H1 (cell line): ENCODE measurements around the gene MGMT. TPM values are rescaled to one million over a fixed set of nuclear protein-coding genes. Genes with fewer than 3 reads are reported as not detected.

Experiments
- CTCF ChIA-PET: fragments of 300-600 bp; sonication (Branson Sonifier 250); formaldehyde crosslinking; loops from one replicate; lab custom pipeline; 2021; ENCODE audit not compliant: partially characterized antibody; lab: Charles Lee
- POLR2A ChIA-PET: fragments of 300-600 bp; sonication (Branson Sonifier 250); formaldehyde crosslinking; loops from one replicate; lab custom pipeline; 2021; ENCODE audit warnings: inconsistent platforms; ENCODE audit not compliant: partially characterized antibody; lab: Charles Lee
- DNase-seq, 2 experiments: peaks; one replicate each; pipeline versions ENCODE4 v3.0.0 to v3.0.0-alpha.2; 2010 to 2022; ENCODE audit warnings: low spot score in 2 of 2, low read depth in 1 of 2, mixed read lengths in 1 of 2
- FAIRE-seq: peaks from 2 replicates; lab custom pipeline; 2011; peaks lifted over from hg19 to GRCh38; lab: Jason Lieb, UNC
- H2AFZ ChIP-seq: 2 replicates; pipeline ENCODE4 v1.8.1; 2012; ENCODE audit warnings: low read length, inconsistent platforms
- H2AK5ac ChIP-seq: 2 replicates; pipeline ENCODE4 v1.6.1; 2013; ENCODE audit warnings: low read depth, low read length
- H2BK120ac ChIP-seq: replicated peaks from 2 replicates; pipeline ENCODE3; 2013; ENCODE audit warnings: low read depth, low read length, inconsistent platforms
- H2BK12ac ChIP-seq: 2 replicates; pipeline ENCODE4 v1.6.1; 2013; ENCODE audit warnings: low read depth, low read length
- H2BK15ac ChIP-seq: 2 replicates; pipeline ENCODE4 v1.6.1; 2013; ENCODE audit warnings: low read length
- H2BK20ac ChIP-seq: 2 replicates; pipeline ENCODE4 v1.6.1; 2013; ENCODE audit warnings: low read length
- H2BK5ac ChIP-seq: 2 replicates; pipeline ENCODE4 v1.6.1; 2013; ENCODE audit warnings: low read depth, low read length
- H3K14ac ChIP-seq: 2 replicates; pipeline ENCODE4 v1.6.1; 2013; ENCODE audit warnings: inconsistent platforms; ENCODE audit not compliant: insufficient read length
- H3K18ac ChIP-seq: 2 replicates; pipeline ENCODE4 v1.6.1; 2013; ENCODE audit warnings: low read length; ENCODE audit errors: extremely low read depth
- H3K23ac ChIP-seq: 2 replicates; pipeline ENCODE4 v1.6.1; 2013; ENCODE audit warnings: inconsistent platforms; ENCODE audit not compliant: insufficient read length
- H3K23me2 ChIP-seq: 2 replicates; pipeline ENCODE4 v1.6.1; 2013; ENCODE audit warnings: low read depth, low read length
- H3K27ac ChIP-seq: 2 replicates; pipeline ENCODE4 v1.6.1; 2011; ENCODE audit warnings: low read depth, low read length, inconsistent platforms
- H3K27me3 ChIP-seq, 4 experiments: replicated peaks in 1 of 4; 1 replicate in 1 of 4; 2 replicates in 3 of 4; pipeline versions ENCODE4 v1.6.1 to v1.8.1; 2011 to 2013; ENCODE audit warnings: low read length in 3 of 4, mild to moderate bottlenecking in 3 of 4, inconsistent platforms in 2 of 4, mixed read lengths in 2 of 4, moderate library complexity in 1 of 4; ENCODE audit not compliant: control insufficient read depth in 3 of 4, insufficient read depth in 3 of 4; ENCODE audit errors: extremely low read depth in 1 of 4
- H3K36me3 ChIP-seq, 4 experiments: 2 replicates each; pipeline versions ENCODE4 v1.6.1 to v1.8.1; 2011 to 2013; ENCODE audit warnings: mild to moderate bottlenecking in 4 of 4, low read length in 3 of 4, moderate library complexity in 2 of 4, control low read depth in 1 of 4, inconsistent platforms in 1 of 4; ENCODE audit not compliant: insufficient read depth in 4 of 4, control insufficient read depth in 2 of 4
- H3K4ac ChIP-seq: replicated peaks from 2 replicates; pipeline ENCODE3; 2013; ENCODE audit warnings: low read length, low read depth, mixed read lengths, inconsistent platforms; ENCODE audit not compliant: insufficient read length
- H3K4me1 ChIP-seq, 4 experiments: replicated peaks in 1 of 4; 1 replicate in 1 of 4; 2 replicates in 3 of 4; pipeline versions ENCODE4 v1.6.1 to v1.8.1; 2011 to 2013; ENCODE audit warnings: low read length in 3 of 4, inconsistent platforms in 2 of 4, mixed read lengths in 1 of 4; ENCODE audit not compliant: insufficient read depth in 4 of 4, control insufficient read depth in 3 of 4
- H3K4me2 ChIP-seq, 2 experiments: 2 replicates each; pipeline versions ENCODE4 v1.6.1 to v1.8.1; 2011 to 2013; ENCODE audit warnings: low read depth in 2 of 2, low read length in 2 of 2, control low read depth in 1 of 2, inconsistent platforms in 1 of 2, mild to moderate bottlenecking in 1 of 2; ENCODE audit not compliant: insufficient read depth in 1 of 2
- H3K4me3 ChIP-seq, 4 experiments: fragments of 200-600, 300-600 bp in 1 of 4; sonication (generic), shearing (Covaris generic), sonication (Bioruptor Twin) in 1 of 4; 2 replicates each; pipeline versions ENCODE4 v1.5.1 to v1.8.1; 2011 to 2016; ENCODE audit warnings: low read length in 4 of 4, low read depth in 3 of 4, control low read depth in 2 of 4, inconsistent platforms in 2 of 4, mild to moderate bottlenecking in 2 of 4, mixed read lengths in 1 of 4, moderate library complexity in 1 of 4; ENCODE audit not compliant: insufficient read depth in 2 of 4; ENCODE audit errors: extremely low read depth in 1 of 4
- H3K56ac ChIP-seq: replicated peaks from 2 replicates; pipeline ENCODE3; 2013; ENCODE audit warnings: low read depth, mild to moderate bottlenecking, mixed read lengths, low read length, inconsistent platforms; ENCODE audit not compliant: insufficient read length
- H3K79me1 ChIP-seq: 2 replicates; pipeline ENCODE4 v1.6.1; 2013; ENCODE audit warnings: low read depth, low read length, control low read depth
- H3K79me2 ChIP-seq, 2 experiments: 2 replicates each; pipeline versions ENCODE4 v1.6.1 to v1.8.1; 2012 to 2013; ENCODE audit warnings: low read length in 2 of 2, mild to moderate bottlenecking in 2 of 2, inconsistent platforms in 1 of 2; ENCODE audit not compliant: insufficient read depth in 2 of 2, control insufficient read depth in 1 of 2
- H3K9ac ChIP-seq, 4 experiments: replicated peaks in 1 of 4; 1 replicate in 1 of 4; 2 replicates in 3 of 4; pipeline versions ENCODE4 v1.6.1 to v1.8.1; 2011 to 2013; ENCODE audit warnings: low read depth in 3 of 4, low read length in 3 of 4, control low read depth in 2 of 4, mild to moderate bottlenecking in 2 of 4, moderate library complexity in 2 of 4, inconsistent platforms in 1 of 4; ENCODE audit errors: extremely low read depth in 1 of 4
- H3K9me3 ChIP-seq, 2 experiments: 2 replicates each; pipeline versions ENCODE4 v1.6.1 to v1.8.1; 2012 to 2013; ENCODE audit warnings: mild to moderate bottlenecking in 2 of 2, moderate library complexity in 2 of 2, control low read depth in 1 of 2, inconsistent platforms in 1 of 2, low read depth in 1 of 2, low read length in 1 of 2, mixed read lengths in 1 of 2; ENCODE audit not compliant: insufficient read depth in 2 of 2
- H4K20me1 ChIP-seq, 2 experiments: replicated peaks in 1 of 2; 2 replicates each; pipeline versions ENCODE3 to v1.8.1; 2011 to 2013; ENCODE audit warnings: inconsistent platforms in 2 of 2, low read length in 2 of 2, mild to moderate bottlenecking in 1 of 2; ENCODE audit not compliant: insufficient read depth in 2 of 2, control insufficient read depth in 1 of 2
- H4K5ac ChIP-seq: 2 replicates; pipeline ENCODE4 v1.6.1; 2013; ENCODE audit warnings: low read length, low read depth, mixed read lengths, inconsistent platforms; ENCODE audit not compliant: insufficient read length
- H4K8ac ChIP-seq: 2 replicates; pipeline ENCODE4 v1.8.0; 2013; ENCODE audit warnings: mild to moderate bottlenecking, moderate library complexity, low read length, inconsistent platforms; ENCODE audit not compliant: insufficient read depth; ENCODE audit errors: extremely low read depth
- H4K91ac ChIP-seq: replicated peaks from 2 replicates; pipeline ENCODE3; 2013; ENCODE audit warnings: low read length, mixed read lengths, inconsistent platforms; ENCODE audit not compliant: insufficient read length
- CTCF ChIP-seq, 3 experiments: IDR thresholded peaks; 1 replicate in 2 of 3; 2 replicates in 1 of 3; pipeline versions ENCODE4 v1.5.1 to v1.6.1; 2011; ENCODE audit warnings: low read length in 3 of 3, mild to moderate bottlenecking in 3 of 3, inconsistent platforms in 2 of 3, low read depth in 1 of 3, moderate library complexity in 1 of 3; ENCODE audit not compliant: insufficient read depth in 1 of 3; ENCODE audit errors: control extremely low read depth in 1 of 3
- KDM5A ChIP-seq: fragments of 200-600 bp; IDR thresholded peaks from 2 replicates; pipeline ENCODE4 v1.7.1; 2012; ENCODE audit warnings: mild to moderate bottlenecking, low read length, inconsistent platforms, mixed read lengths
- PHF8 ChIP-seq: fragments of 200-600 bp; sonication (generic); conservative IDR thresholded peaks from 2 replicates; pipeline ENCODE4 v1.7.1; 2012; ENCODE audit warnings: low read depth, mild to moderate bottlenecking, inconsistent platforms, low read length, moderate library complexity
- ZNF274 ChIP-seq: IDR thresholded peaks from 2 replicates; pipeline ENCODE4 v1.7.0; 2012; ENCODE audit warnings: low read length, borderline replicate concordance; ENCODE audit errors: extremely low read depth
- WGBS, 2 experiments: shearing (Covaris generic) in 1 of 2; methylation state at CpG; one replicate each; pipeline versions ENCODE4 v1.1.6 to v1.1.7; 2013 to 2015; ENCODE audit warnings: low lambda C conversion rate in 2 of 2, mixed read lengths in 2 of 2, inconsistent platforms in 1 of 2, low coverage in 1 of 2, missing lambda C conversion rate in 1 of 2; ENCODE audit not compliant: insufficient replicate concordance in 2 of 2, insufficient coverage in 1 of 2, insufficient read length in 1 of 2; ENCODE audit errors: extremely low coverage in 1 of 2, missing lambda C conversion rate in 1 of 2; 5-methylcytosine and 5-hydroxymethylcytosine counted together
- polyA plus RNA-seq, 7 experiments: library from polyadenylated mRNA; depleted of rRNA in 3 of 7; stranded (reverse) in 5 of 7; unstranded in 2 of 7; fragments of >200 nt in 5 of 7; fragments of 200-250 nt in 2 of 7; gene quantifications; 1 replicate in 5 of 7; 2 replicates in 1 of 7; 4 replicates in 1 of 7; pipeline versions ENCODE4 v1.2.1 to v1.2.3, GENCODE V29; 2011 to 2013; ENCODE audit warnings: missing spikeins in 2 of 7, mixed read lengths in 2 of 7
- total RNA-seq: library from RNA; stranded (reverse); fragmentation: NEBNext Ultra II Directional; extraction: Animal tissue kit (Norgen Biotek cat#: 25700); gene quantifications from 2 replicates; pipeline ENCODE4 v1.2.1, GENCODE V29; 2021

The MGMT gene
- total and polyA plus RNA-seq, 2 of the 8 experiments (the other 6 are each of a cell fraction or from before 2014, with no cell fraction given), result 9.9 to 10.7 TPM

- Histone ChIP-seq H3K79me1 (no peaks in the 10 kb centered on the region), H2BK20ac (no peak overlapping the region), H3K4me2 (no peak overlapping the region), H4K20me1 (no peaks in the 10 kb centered on the region), H2AK5ac (no peak overlapping the region), H3K14ac (no peak overlapping the region), H3K9ac (no peak overlapping the region), H4K5ac (no peak overlapping the region), H2BK120ac (no peak overlapping the region), H4K8ac (no peak overlapping the region), H3K23ac (no peak overlapping the region), H3K23me2 (no peaks in the 10 kb centered on the region), H2BK15ac (no peak overlapping the region), H3K4me3 (no peak overlapping the region), H2AFZ (no peak overlapping the region), H4K91ac (no peak overlapping the region), H3K18ac (no peak overlapping the region), H3K9me3 (peaks cover 7 to 11% of the 10 kb centered on the region in 2 experiments; a peak in 2 of 4 replicates), H3K27me3 (no peaks in the 10 kb centered on the region), H2BK12ac (no peak overlapping the region), H3K4me1 (no peaks in the 10 kb centered on the region), H3K79me2 (no peaks in the 10 kb centered on the region), H3K27ac (no peak overlapping the region), H3K56ac (no peak overlapping the region), H3K36me3 (no peaks in the 10 kb centered on the region), H3K4ac (no peak overlapping the region), H2BK5ac (no peak overlapping the region)
- WGBS, 2 experiments, result 91% methylated on average over 15 of the region's 17 CpGs; no CpG with 5 or more reads in 1 of the 2 experiments
- DNase-seq, result no peak
- ChIA-PET CTCF (no interaction called here), POLR2A (no interaction called here)
- FAIRE-seq, result no peak
- TF ChIP-seq CTCF (IDR thresholded peaks at IDR 0.05; ENCODE audit: control extremely low read depth in 1 of 3, insufficient read depth in 1 of 3, low read depth in 1 of 3, low read length in 3 of 3), result no peak
- TF ChIP-seq ZNF274, result no peak
- no peak for TF ChIP-seq PHF8
- no peak for TF ChIP-seq KDM5A
Measured at GRCh38 chr10:129815898-129816655, 349.0 kb downstream of the MGMT start.
